ENCODE data around the gene LYPLAL1. TPM values are rescaled to one million over a fixed set of nuclear protein-coding genes. Genes with fewer than 3 reads are reported as not detected.

The LYPLAL1 gene
- total RNA-seq, 5 donors from 2014 or later (not counting 1 experiment from before 2014, with no cell fraction given) = 14.2 to 19.4 (median 18.3) TPM

- no peak overlapping the region for H3K27ac ChIP-seq (ENCODE audit: low read length)
- no peaks in the 10 kb centered on the region for H3K36me3 Mint-ChIP-seq
- H3K4me1 Mint-ChIP-seq = no peaks in the 10 kb centered on the region
- H3K4me3 Mint-ChIP-seq = no peak overlapping the region
- DNase-seq (no peak), ATAC-seq (replicated peaks in 1 of 4) (no peak)
- H3K27me3 ChIP-seq (replicated peaks in 1 of 2; ENCODE audit: control insufficient read depth in 2 of 2, extremely low read depth in 1 of 2, insufficient read depth in 2 of 2, low read length in 1 of 2) = no peaks in the 10 kb centered on the region
- ChIA-PET CTCF (no interaction called here), POLR2A (no interaction called here)
- no peak overlapping the region for H3K4me3 ChIP-seq (ENCODE audit: control insufficient read depth in 1 of 2, extremely low read depth in 1 of 2, low read length in 1 of 2)
- no peaks in the 10 kb centered on the region for H3K36me3 ChIP-seq (ENCODE audit: control insufficient read depth in 2 of 2, extremely low read depth in 1 of 2, insufficient read depth in 1 of 2, low read length in 1 of 2)
- WGBS (ENCODE audit: insufficient coverage) = 29% methylated on average over 1 of the region's 1 CpG
- peaks cover 0 to 16% of the 10 kb centered on the region in 2 donors for H3K27me3 Mint-ChIP-seq
- H3K27ac Mint-ChIP-seq = no peak overlapping the region
- no peaks in the 10 kb centered on the region for H3K4me1 ChIP-seq (ENCODE audit: control insufficient read depth in 1 of 2, extremely low read depth in 1 of 2, insufficient read depth in 2 of 2, low read length in 2 of 2)
- H3K9me3 ChIP-seq = no peaks in the 10 kb centered on the region
- H3K9me3 Mint-ChIP-seq = no peaks in the 10 kb centered on the region
These were observed 18.5 kb upstream of the LYPLAL1 start for GRCh38 chr1:219155135-219155534.

- ATAC-seq (replicated peaks in 1 of 4) (no peak), DNase-seq (no peak)
- peaks cover 3 to 15% of the 10 kb centered on the region in 2 donors for H3K27me3 Mint-ChIP-seq
- H3K9me3 Mint-ChIP-seq = no peaks in the 10 kb centered on the region
- H3K27ac ChIP-seq (ENCODE audit: low read length) = no peak overlapping the region
- no peak overlapping the region for H3K27ac Mint-ChIP-seq
- no peaks in the 10 kb centered on the region for H3K27me3 ChIP-seq (replicated peaks in 1 of 2; ENCODE audit: control insufficient read depth in 2 of 2, extremely low read depth in 1 of 2, insufficient read depth in 2 of 2, low read length in 1 of 2)
- no peaks in the 10 kb centered on the region for H3K4me1 Mint-ChIP-seq
- H3K9me3 ChIP-seq = no peaks in the 10 kb centered on the region
- no CpG with 5 or more reads among the region's 4 CpGs for WGBS (ENCODE audit: insufficient coverage)
- H3K4me3 ChIP-seq (ENCODE audit: control insufficient read depth in 1 of 2, extremely low read depth in 1 of 2, low read length in 1 of 2) = no peak overlapping the region
- no peaks in the 10 kb centered on the region for H3K36me3 ChIP-seq (ENCODE audit: control insufficient read depth in 2 of 2, extremely low read depth in 1 of 2, insufficient read depth in 1 of 2, low read length in 1 of 2)
- POLR2A ChIA-PET = no interaction called here
- CTCF ChIA-PET = interaction anchor here (0.7 to 1.1 kb wide), 3 partner anchors 9 to 1323 kb away, joined by 3 read pairs; partner anchors contain the start of gene LYPLAL1 (in 1 of the 2)
- no peak overlapping the region for H3K4me3 Mint-ChIP-seq
- no peaks in the 10 kb centered on the region for H3K36me3 Mint-ChIP-seq
- no peaks in the 10 kb centered on the region for H3K4me1 ChIP-seq (ENCODE audit: control insufficient read depth in 1 of 2, extremely low read depth in 1 of 2, insufficient read depth in 2 of 2, low read length in 2 of 2)
These were observed 13.6 kb upstream of the LYPLAL1 start for GRCh38 chr1:219159946-219160645.

- ChIA-PET POLR2A (no interaction called here), CTCF (interaction anchor here in 1 of 2 donors (1.1 kb wide), 1 partner anchor 12 kb away, joined by 3 read pairs; the partner anchor contains the start of gene LYPLAL1)
- no peaks in the 10 kb centered on the region for H3K27me3 ChIP-seq (replicated peaks in 1 of 2; ENCODE audit: control insufficient read depth in 2 of 2, extremely low read depth in 1 of 2, insufficient read depth in 2 of 2, low read length in 1 of 2)
- no peak overlapping the region for H3K4me3 ChIP-seq (ENCODE audit: control insufficient read depth in 1 of 2, extremely low read depth in 1 of 2, low read length in 1 of 2)
- no peaks in the 10 kb centered on the region for H3K4me1 Mint-ChIP-seq
- H3K27ac ChIP-seq (ENCODE audit: low read length) = no peak overlapping the region
- H3K4me3 Mint-ChIP-seq = no peak overlapping the region
- no peaks in the 10 kb centered on the region for H3K9me3 Mint-ChIP-seq
- no peaks in the 10 kb centered on the region for H3K4me1 ChIP-seq (ENCODE audit: control insufficient read depth in 1 of 2, extremely low read depth in 1 of 2, insufficient read depth in 2 of 2, low read length in 2 of 2)
- peaks cover 3 to 15% of the 10 kb centered on the region in 2 donors for H3K27me3 Mint-ChIP-seq
- no peak for ATAC-seq (replicated peaks in 1 of 4)
- H3K27ac Mint-ChIP-seq = no peak overlapping the region
- H3K9me3 ChIP-seq = no peaks in the 10 kb centered on the region
- H3K36me3 ChIP-seq (ENCODE audit: control insufficient read depth in 2 of 2, extremely low read depth in 1 of 2, insufficient read depth in 1 of 2, low read length in 1 of 2) = no peaks in the 10 kb centered on the region
- no peak for DNase-seq
- H3K36me3 Mint-ChIP-seq = no peaks in the 10 kb centered on the region
- no CpG with 5 or more reads among the region's 2 CpGs for WGBS (ENCODE audit: insufficient coverage)
These were observed 12.7 kb upstream of the LYPLAL1 start for GRCh38 chr1:219160967-219161366.

GRCh38 chr1:219161371-219161770 lies 12.3 kb upstream of the LYPLAL1 start:
- no CpG with 5 or more reads among the region's 1 CpG for WGBS (ENCODE audit: insufficient coverage)
- H3K27ac ChIP-seq (ENCODE audit: low read length) = no peak overlapping the region
- Mint-ChIP-seq H3K4me3 (no peak overlapping the region), H3K27me3 (peaks cover 3 to 15% of the 10 kb centered on the region in 2 donors), H3K9me3 (no peaks in the 10 kb centered on the region), H3K27ac (no peak overlapping the region), H3K36me3 (no peaks in the 10 kb centered on the region), H3K4me1 (no peaks in the 10 kb centered on the region)
- H3K27me3 ChIP-seq (replicated peaks in 1 of 2; ENCODE audit: control insufficient read depth in 2 of 2, extremely low read depth in 1 of 2, insufficient read depth in 2 of 2, low read length in 1 of 2) = no peaks in the 10 kb centered on the region
- ChIA-PET CTCF (interaction anchor here in 1 of 2 donors (0.6 kb wide), 1 partner anchor 11 kb away, joined by 3 read pairs; no protein-coding TSS in a partner anchor), POLR2A (no interaction called here)
- no peak for ATAC-seq (replicated peaks in 1 of 4)
- no peaks in the 10 kb centered on the region for H3K4me1 ChIP-seq (ENCODE audit: control insufficient read depth in 1 of 2, extremely low read depth in 1 of 2, insufficient read depth in 2 of 2, low read length in 2 of 2)
- H3K9me3 ChIP-seq = no peaks in the 10 kb centered on the region
- H3K36me3 ChIP-seq (ENCODE audit: control insufficient read depth in 2 of 2, extremely low read depth in 1 of 2, insufficient read depth in 1 of 2, low read length in 1 of 2) = no peaks in the 10 kb centered on the region
- H3K4me3 ChIP-seq (ENCODE audit: control insufficient read depth in 1 of 2, extremely low read depth in 1 of 2, low read length in 1 of 2) = no peak overlapping the region
- DNase-seq = no peak

- WGBS (ENCODE audit: insufficient coverage) = 100% methylated on average over 2 of the region's 4 CpGs
These were observed 10.2 kb upstream of the LYPLAL1 start for GRCh38 chr1:219163401-219163954.

GRCh38 chr1:219171192-219171935 lies 2.3 kb upstream of the LYPLAL1 start:
- H3K36me3 Mint-ChIP-seq = peaks cover under 1% of the 10 kb centered on the region
- DNase-seq (no peak), ATAC-seq (replicated peaks in 1 of 4) (no peak)
- H3K4me3 Mint-ChIP-seq = no peak overlapping the region
- no peaks in the 10 kb centered on the region for H3K9me3 ChIP-seq
- no peak overlapping the region for H3K27ac ChIP-seq (ENCODE audit: low read length)
- H3K36me3 ChIP-seq (ENCODE audit: control insufficient read depth in 2 of 2, extremely low read depth in 1 of 2, insufficient read depth in 1 of 2, low read length in 1 of 2) = no peaks in the 10 kb centered on the region
- no peaks in the 10 kb centered on the region for H3K27me3 ChIP-seq (replicated peaks in 1 of 2; ENCODE audit: control insufficient read depth in 2 of 2, extremely low read depth in 1 of 2, insufficient read depth in 2 of 2, low read length in 1 of 2)
- H3K4me1 Mint-ChIP-seq = peaks cover 23 to 36% (median 35%) of the 10 kb centered on the region in 3 donors
- CTCF ChIA-PET = no interaction called here
- H3K27ac Mint-ChIP-seq = no peak overlapping the region
- no peaks in the 10 kb centered on the region for H3K27me3 Mint-ChIP-seq
- 83% methylated on average over 1 of the region's 1 CpG for WGBS (ENCODE audit: insufficient coverage)
- H3K4me3 ChIP-seq (ENCODE audit: control insufficient read depth in 1 of 2, extremely low read depth in 1 of 2, low read length in 1 of 2) = no peak overlapping the region
- POLR2A ChIA-PET = no interaction called here
- no peaks in the 10 kb centered on the region for H3K9me3 Mint-ChIP-seq
- H3K4me1 ChIP-seq (ENCODE audit: control insufficient read depth in 1 of 2, extremely low read depth in 1 of 2, insufficient read depth in 2 of 2, low read length in 2 of 2) = peaks cover 9 to 16% of the 10 kb centered on the region in 2 experiments

More at GRCh38 chr1:219163401-219163954, 10.2 kb upstream of the LYPLAL1 start:
- H3K4me1 ChIP-seq (ENCODE audit: control insufficient read depth in 1 of 2, extremely low read depth in 1 of 2, insufficient read depth in 2 of 2, low read length in 2 of 2) = no peaks in the 10 kb centered on the region
- Mint-ChIP-seq H3K4me3 (no peak overlapping the region), H3K36me3 (no peaks in the 10 kb centered on the region), H3K4me1 (no peaks in the 10 kb centered on the region), H3K9me3 (no peaks in the 10 kb centered on the region), H3K27ac (no peak overlapping the region), H3K27me3 (peaks cover 3 to 15% of the 10 kb centered on the region in 2 donors)
- no peaks in the 10 kb centered on the region for H3K36me3 ChIP-seq (ENCODE audit: control insufficient read depth in 2 of 2, extremely low read depth in 1 of 2, insufficient read depth in 1 of 2, low read length in 1 of 2)
- no peak overlapping the region for H3K27ac ChIP-seq (ENCODE audit: low read length)
- no peak for ATAC-seq (replicated peaks in 1 of 4)
- no peaks in the 10 kb centered on the region for H3K27me3 ChIP-seq (replicated peaks in 1 of 2; ENCODE audit: control insufficient read depth in 2 of 2, extremely low read depth in 1 of 2, insufficient read depth in 2 of 2, low read length in 1 of 2)
- ChIA-PET POLR2A (no interaction called here), CTCF (interaction anchor here (0.6 to 0.7 kb wide), 2 partner anchors 20 to 27 kb away, joined by 3 to 5 read pairs; no protein-coding TSS in a partner anchor)
- no peak overlapping the region for H3K4me3 ChIP-seq (ENCODE audit: control insufficient read depth in 1 of 2, extremely low read depth in 1 of 2, low read length in 1 of 2)
- no peaks in the 10 kb centered on the region for H3K9me3 ChIP-seq
- DNase-seq = no peak

Measured in T-cell (primary cell).